GM08714 (cell line): Measurements from ENCODE around the gene MAT1A.
"Not testable (repeated sequence)": the region's sequence is repeated elsewhere in the genome, so short reads cannot be mapped to it uniquely, and the experiment has no call there.

Source experiments
- H3K4me3 ChIP-seq: fragments of 200-500 bp; sonication (Bioruptor generic); 2 replicates; pipeline ENCODE4 v1.5.1; 2014; ENCODE audit warnings: mild to moderate bottlenecking, low read length, inconsistent platforms

MAT1A gene

DNA sequence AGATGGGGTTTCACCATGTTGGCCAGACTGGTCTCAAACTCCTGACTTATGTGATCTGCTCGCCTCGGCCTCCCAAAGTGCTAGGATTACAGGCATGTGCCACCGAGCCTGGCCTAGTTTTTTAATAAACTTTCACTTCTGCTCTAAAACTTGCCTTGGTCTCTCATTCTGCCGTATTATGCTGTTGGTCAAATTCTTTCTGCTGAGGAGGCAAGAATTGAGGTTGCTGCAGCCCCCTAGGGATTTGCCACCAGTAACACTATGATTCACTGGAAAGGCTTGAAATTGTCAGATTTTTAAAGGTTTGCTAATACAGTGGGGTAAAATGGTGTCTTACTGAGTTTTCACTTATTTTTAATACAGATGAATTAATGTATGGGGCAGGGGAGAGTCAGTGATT lies 62.7 kb downstream of the MAT1A start:
- H3K4me3 ChIP-seq: not testable (repeated sequence)

DNA sequence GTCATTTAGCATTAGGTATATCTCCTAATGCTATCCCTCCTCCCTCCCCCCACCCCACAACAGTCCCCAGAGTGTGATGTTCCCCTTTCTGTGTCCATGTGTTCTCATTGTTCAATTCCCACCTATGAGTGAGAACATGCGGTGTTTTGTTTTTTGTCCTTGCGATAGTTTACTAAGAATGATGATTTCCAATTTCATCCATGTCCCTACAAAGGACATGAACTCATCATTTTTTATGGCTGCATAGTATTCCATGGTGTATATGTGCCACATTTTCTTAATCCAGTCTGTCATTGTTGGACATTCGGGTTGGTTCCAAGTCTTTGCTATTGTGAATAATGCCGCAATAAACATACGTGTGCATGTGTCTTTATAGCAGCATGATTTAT lies 66.4 kb downstream of the MAT1A start:
- not testable (repeated sequence) for H3K4me3 ChIP-seq
